ENCODE results near the gene RALGAPA2.

The RALGAPA2 gene

DNA sequence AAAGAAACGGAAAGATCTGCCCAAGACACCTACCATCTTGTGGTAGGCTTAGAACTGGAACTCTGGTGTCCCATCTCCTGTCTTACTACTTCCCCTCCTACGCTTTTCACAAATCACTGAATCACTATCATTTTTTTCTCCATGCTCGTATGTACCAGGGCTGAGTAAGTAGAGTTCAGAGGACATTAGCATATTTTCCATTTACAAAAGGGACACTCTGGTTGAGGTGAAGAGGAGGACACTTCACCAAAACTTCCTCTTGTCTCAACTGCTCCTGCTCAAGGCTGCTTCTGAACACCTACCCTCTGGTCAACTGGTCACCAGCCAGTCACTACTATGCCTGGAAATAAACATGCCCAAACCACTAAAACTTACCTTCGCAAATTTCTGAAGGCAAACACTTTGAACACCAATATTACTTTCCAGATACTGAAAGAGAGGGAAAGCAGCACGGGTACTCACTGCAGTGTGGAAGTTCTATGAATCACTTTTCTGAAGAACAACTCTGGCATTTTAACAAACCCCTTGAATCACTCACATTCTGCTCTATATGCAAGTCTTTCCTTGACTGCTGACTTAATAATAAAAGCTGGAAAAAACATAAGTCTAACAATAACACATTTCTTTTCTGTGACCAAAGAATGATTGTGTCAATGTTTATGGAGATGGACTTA is 221.2 kb downstream of the RALGAPA2 start:
- DNase-seq = peak; percentile 66

DNA sequence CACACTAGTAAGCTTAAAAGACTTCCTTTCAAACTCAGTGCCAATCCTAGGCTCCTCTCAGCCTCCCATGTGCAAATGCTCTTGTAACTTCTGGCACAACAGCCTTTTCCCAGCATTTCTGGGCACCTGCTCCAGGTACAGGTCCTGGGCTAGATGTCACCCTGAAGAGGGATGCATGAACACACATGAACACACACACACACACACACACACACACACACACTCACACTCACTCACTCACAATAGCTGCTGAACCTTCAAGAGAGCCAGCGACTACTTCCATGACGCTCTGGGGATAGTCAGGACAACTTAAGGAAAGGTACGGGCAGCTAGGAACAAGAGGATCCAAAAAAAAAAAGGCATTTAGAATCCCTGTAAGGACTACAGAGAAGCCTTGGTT is 221.8 kb downstream of the RALGAPA2 start:
- DNase-seq = no peak

DNA sequence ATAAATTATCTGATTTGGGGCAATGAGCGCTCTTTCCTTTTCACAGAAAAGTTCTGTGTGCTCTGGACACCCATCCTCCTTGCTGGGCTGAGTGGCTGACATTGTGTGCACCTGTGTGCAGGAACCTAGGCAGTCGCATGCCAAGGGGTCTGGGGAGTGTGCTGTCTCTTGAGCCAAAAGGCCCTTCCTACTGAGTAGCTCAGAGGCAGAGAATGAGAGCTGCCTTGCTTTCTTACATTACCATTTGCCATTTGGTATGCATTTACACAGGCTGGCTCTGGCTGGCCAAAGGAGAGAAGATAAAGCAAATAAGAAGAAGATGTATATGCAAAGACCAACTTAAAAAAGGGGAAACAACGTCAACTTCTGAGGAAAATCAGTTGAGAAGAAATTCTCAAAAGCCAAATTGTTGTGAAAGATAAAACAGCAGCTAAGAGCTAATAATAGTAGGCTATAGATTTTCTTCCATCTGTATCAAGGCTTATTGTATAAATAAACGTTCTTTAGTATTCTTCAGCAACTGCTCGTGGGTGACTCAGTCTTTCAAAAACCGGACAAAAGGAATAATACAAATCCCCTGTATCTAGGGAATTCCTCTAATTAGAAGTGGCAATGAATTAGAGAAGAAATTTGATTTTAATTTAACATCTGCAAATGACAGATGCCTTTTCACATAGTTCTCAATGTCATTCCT is 222.6 kb downstream of the RALGAPA2 start:
- DNase-seq = peak; percentile 35

DNA sequence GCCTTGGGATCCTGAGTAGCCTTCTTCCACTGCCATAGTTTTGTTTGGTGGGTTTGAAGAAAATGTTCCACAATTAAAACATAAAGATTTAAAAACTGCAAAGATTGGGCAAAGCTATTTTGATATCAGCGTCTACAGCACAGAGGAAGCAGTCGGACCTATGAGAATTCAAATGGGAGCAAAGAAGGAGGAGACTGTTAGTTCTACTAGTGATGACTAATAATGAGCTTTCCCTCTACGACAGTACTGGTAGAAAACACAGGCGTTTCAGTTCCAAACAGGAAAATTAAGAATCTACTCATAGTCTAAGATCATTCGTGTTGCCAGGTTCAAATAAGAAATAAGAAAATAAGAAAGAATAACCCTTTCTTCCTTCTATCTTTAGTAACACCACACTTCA is 223.4 kb downstream of the RALGAPA2 start:
- DNase-seq = peak; percentile 56

DNA sequence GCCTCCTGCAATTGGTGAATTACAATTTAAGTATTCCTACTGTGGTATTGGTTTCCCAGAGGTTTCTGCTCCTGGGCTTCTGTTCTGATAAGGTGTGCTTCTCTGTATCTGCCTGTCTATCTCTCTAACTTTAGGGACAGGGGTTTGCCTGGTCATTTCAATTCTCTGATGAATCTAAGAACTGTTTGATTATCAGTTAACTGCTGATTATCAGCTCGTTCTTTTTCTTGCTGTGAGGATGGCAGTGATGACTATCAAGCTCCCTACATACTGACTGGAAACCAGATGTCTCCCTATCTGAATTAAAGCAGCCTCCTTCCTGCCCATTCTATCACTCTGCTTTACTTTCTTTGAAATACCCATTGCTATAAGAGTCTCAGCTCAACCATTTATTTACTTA is 224.1 kb downstream of the RALGAPA2 start:
- DNase-seq = no peak

DNA sequence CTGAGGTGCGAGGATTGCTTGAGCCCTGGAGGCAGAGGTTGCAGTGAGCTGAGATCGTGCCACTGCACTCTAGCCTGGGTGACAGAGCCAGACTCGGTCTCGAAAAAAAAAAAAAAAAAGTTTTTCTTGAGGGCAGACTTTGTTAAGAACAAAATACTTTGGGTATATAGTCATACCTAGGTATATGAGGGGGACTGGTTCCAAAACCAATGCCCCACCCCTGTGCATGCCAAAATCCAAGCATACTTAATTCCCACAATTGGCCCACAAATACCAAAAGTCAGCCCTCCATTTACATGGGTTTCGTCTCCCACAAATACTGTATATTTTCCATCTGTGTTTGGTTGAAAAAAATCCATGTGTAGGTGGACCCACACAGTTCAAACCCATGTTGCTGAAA is 224.6 kb downstream of the RALGAPA2 start:
- DNase-seq = no peak

DNA sequence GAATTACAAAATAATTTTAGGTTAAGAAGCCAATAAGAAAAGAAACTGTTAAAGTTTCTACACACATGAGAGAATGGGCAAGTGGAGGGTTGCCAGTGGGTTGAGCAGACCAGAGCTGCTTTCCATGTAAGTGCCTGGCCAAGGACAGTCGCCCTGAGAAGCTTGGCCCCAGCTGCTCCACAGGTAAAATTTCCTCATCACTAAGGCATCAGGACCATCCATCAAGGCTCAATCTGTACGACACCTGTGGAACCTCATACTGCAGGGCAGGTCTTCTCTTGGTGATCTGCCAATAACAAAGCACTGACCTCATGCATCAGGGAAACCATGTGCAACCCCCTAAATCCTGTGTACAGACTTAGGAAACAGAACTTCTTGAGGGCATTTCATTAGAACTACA is 229.1 kb downstream of the RALGAPA2 start:
- no peak for DNase-seq

DNA sequence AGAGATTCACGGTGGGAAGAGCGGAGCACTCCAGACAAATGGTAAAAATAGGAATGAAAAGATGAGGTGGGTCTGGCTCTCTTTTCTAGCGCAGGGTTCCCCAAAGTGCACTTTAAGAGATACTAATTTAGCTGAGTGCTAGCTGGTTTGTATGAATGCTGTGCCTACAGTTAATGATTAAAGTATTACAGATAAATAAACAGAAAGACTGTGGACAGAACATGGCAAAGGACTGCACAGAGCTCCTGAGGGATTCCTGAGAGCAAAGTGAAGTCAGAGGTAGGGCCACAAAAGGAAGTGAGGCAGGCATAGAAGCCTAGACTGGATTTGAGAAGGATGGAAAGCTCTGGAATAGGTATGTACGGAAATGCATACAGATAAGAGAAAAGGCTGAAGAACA is 230.0 kb downstream of the RALGAPA2 start:
- DNase-seq = no peak

DNA sequence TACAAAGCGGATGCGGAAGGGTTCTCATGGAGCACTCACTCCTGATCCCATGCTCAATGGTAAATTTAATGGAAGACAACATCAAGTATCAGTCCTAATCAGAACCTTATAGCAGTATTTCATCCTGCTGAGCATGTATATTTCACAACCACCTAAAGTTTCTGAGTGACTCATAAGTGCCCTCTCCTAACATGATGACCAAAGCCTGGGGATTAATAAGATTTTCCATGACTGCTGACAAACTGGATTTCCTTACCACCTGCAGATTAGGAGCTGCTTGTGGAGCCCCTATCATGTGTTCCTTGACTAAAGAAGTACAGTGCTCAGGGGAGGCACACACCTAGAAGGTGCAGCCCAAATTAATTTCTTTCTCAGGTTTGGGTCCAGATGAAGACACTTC is 231.8 kb downstream of the RALGAPA2 start:
- peak; percentile 89 for DNase-seq

DNA sequence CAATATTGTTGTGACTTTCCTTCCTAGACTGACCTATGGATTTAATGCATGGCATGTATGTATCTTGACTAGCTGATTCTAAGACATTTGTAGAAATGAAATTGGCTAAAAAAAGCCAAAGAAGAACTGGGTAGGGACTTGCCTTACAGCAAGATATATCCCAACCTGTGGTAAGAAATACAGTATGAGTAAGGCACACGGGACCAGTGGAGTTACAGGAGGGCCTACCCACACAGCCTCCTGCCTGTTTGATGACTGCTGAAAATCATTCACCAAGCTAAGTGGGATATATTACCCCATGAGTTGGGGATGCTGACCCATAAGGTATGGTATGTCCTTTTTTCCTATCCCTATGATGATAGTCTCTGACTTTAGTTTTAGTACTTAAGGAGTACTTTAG is 232.3 kb downstream of the RALGAPA2 start:
- peak; percentile 10 for DNase-seq

DNA sequence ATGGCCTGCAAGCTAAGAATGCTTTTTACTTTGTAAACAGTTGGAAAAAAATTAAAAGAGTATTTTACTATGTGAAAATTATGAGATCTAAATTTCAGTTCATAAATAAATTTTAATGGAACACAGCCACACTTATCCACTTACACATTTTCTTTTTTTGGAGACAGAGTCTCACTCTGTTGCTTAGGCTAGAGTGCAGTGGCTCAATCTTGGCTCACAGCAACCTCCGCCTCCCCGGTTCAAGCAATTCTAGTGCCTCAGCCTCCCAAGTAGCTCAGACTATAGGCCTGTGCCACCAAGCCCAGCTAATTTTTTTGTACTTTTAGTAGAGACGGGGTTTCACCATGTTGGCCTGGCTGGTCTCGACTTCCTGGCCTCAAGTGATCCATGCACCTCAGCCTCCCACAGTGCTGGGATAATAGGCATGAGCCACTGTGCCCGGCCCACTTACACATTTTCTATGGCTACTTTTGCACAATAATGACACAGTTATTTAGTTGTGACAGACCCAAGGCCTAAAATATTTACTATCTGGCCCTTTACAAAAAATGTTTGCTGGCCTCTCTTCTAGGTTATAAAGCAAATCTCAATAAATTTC is 234.9 kb downstream of the RALGAPA2 start:
- DNase-seq = no peak

DNA sequence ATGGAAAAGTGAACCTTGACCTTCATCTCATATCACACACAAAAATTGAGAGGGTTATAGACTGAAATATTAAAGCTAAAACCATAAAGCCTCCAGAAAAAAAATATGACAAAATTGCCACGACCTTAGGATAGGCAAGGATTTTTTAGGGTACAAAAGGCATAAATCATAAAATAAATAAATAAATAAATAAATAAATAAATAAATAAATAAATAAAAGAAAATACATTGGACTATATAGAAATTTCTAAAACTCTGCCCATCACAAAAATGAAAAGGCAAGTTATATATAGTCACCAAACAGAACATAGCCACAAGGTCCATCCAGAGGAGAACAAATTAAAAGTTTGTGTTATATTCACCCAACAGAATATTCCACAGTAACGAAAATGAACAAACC is 235.9 kb downstream of the RALGAPA2 start:
- DNase-seq = no peak

DNA sequence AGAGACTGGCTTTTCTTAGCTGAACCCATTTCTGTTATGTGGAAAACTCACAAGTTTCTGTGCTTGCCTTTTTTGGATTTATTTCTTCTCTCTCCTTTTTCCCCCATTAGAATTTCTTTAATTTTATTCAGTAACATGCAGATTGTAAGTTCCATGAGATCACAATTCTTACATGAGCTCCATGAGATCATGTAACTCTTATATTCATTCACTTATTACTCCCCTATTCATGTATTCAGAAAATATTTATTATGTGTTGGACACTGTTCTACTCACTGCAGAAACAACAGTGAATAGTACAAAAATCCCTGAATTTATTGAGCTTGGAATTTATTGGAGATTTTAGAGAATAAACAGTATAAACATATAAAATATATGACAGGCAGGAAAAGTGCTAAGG is 238.8 kb downstream of the RALGAPA2 start:
- no peak for DNase-seq

DNA sequence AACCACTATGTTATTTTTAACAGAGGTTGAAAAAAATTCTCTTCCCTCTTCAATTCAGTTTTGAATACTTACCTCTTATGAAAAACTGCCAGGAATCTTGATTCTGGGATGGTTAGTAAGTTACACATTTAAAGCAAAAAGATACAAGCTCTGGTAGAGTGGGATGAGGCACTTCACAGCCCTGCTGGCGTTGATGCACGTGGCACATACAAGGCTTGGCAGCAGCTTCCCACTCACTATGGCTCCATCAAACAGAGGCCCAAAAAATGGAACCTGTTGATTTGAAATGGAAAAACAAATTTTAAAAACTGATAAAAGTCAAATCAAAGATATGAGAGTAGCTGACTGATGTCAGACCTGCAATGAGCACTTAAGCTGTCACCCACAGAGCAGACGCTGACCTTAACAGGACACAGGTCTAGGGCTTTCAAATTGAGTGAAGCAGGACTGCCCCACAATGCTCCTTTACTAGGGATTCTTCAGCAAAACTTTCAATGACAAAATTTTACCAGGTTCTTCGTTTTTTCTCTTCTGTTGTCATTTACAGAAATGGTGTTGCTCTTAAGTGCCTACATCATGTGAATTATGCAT is 239.7 kb downstream of the RALGAPA2 start:
- DNase-seq = no peak

DNA sequence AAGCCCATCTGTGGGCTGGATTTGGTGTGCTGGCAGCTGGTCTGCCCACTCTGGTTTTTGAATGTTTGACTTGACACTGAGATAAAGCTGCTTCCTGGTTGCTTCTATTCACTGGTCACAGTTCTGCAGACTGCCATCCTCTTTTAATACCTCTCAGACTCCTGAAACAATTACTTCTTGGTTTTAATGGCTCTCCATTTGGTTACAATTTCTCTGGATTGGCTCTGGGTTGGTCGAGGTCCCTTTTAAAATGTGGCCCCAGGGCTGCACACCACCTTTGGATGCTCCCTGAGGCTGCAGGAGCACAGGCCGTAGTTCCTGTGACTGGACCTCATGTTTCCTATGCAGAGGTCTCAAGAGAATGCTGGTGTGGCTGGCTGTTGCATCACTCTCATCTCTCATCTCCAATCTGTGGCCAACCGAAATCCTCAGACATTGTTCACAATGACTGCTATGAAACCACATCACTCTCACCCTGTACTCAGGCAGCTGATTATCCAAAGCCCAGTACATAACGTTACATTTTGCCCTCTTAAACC is 246.0 kb downstream of the RALGAPA2 start:
- DNase-seq = peak; percentile 71

DNA sequence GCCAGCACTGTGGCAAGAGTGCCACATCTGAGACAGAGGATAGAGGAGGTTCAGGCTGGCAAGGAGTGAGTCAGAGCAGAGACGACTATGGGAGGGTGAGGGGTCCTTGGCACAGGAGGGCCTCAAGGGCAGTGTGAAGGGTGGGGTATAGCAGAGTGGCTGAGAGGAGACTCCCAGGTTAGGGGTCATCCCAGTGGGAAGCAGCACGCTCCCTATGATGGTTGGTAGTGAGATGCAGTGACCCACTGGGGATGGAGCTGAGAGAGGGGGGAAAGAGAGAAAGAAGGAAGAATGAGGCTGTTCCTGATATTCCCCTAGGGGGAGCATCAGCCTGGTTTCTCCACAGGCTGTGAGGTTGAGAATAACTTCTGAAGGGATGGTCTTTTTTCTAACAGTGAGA is 247.2 kb downstream of the RALGAPA2 start:
- no peak for DNase-seq

DNA sequence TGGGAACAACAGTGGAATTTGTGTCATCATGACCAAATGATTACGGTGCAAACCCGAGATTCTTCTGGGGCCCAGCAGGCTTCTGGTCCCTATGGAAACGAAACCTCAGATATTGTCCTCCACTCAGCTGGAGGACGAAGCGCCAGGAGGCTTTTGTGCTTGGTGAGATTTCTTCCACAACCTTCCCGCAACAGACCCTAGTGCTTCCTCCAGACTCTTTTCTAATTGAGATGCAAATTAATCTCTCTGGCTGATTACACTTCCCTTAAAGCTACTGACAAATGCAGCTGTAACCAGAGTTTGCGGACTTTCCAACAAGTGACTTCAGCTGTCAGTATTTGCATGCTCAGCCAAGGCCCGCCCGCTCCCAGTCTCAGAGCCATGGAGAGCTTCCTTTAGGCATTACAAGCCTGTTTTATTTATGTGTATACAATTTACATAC is 248.5 kb downstream of the RALGAPA2 start:
- DNase-seq = no peak

DNA sequence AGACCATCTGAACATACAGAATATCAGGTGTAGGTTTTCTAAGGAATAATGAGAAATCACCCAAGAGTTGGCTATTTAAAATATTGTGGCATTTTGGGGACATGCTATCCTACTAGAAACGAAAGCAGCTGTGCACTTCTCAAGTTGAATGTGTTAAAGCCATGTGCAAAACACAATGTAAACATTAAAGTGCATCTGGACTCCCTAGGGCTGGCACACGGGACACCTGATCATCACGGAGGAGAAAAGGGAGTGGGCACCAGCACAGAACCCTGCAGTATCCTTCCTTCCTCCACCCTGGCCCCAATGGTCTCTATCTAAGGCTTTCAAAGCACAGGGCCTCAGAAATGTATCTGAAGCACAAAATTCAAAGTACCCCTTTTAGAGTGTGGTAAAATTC is 250.3 kb downstream of the RALGAPA2 start:
- DNase-seq = no peak

DNA sequence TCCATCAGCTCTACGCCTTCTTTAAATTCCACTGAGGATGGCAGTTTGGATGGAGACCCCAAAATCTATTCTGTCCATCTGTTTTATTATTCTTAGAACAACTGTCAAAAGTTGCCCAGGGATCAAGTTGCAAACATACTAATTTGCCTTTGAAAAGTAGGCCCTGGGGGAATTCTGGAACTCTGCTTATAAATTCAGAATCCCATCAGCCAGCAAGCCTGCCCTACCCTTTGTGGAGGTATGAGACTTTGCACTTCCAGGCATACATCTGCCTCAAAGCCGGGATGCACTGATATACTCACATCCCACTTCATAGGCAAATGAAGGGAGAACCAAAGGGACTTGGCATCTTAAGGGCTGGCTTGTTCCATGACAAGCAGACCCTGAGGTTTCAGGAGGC is 250.9 kb downstream of the RALGAPA2 start:
- no peak for DNase-seq

DNA sequence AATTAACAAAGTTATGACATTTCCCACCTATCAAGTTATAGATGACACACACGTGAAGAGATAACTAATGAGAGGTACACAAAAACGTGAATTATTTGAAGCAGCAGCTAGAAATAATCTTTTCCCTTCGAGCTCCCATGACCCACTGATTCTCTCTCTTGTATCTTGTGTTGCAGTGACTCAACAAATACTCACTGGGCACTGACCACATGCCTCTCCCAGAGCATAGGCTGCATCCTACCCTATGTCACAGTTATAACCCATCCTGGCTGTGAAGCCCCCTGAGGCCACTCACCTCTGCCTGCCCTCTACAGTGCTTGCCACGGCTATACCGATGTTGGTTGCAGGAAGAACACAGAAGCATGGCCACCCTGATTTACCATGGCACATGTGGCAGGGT is 252.7 kb downstream of the RALGAPA2 start:
- DNase-seq = peak; percentile 55

DNA sequence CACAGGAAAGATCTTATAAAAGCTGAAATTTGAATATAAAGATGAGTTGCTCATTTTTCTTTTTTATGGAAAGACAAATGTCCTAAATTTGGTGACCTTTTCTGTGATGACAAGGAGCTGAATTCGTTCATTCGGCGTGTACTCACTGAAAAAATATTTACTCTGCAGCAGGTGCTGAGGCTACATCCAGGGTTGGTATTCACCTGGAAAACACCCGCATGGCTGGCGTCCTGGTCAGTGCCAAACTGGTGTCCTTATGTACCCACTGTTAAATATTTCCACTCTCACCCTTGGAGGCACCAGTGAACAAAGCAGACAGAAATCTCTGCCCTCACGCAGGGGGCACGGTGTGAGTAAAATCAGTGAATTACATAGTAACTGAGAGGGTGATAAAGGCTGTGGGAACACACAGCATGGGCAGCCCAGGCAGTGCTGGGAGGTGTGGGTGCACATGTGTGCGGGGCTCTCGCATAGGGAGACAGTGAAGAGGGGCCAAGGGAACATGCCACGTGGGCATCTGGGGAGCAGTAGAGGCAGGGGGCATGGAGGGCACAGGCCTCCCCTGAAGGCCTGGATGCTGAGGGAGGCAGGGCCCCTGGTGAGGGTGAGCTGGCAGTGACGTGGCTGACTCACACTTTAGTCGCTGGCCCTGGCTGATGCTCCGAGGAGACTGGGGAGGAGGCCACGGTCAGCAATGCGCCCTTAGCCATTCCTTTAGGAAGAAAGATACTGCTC is 254.9 kb downstream of the RALGAPA2 start:
- DNase-seq = peak; percentile 71

DNA sequence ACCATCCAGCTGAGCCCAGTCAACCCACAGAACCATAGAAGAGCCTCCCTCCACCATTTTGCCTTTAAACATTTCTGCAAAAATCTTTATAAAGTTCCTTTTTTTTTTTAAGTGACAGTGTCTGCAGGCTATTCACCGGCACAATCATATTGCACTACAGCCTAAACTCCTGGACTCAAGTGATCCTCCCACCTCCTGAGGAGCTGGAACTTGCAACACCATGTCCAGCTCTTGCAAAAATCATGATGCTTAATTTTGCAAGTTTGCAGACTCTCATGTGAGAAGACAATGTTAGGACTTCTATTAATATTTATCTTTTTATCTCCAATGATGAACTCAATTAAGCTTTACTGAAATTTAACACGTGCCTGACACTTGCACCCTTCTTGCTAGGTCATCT is 255.7 kb downstream of the RALGAPA2 start:
- no peak for DNase-seq

DNA sequence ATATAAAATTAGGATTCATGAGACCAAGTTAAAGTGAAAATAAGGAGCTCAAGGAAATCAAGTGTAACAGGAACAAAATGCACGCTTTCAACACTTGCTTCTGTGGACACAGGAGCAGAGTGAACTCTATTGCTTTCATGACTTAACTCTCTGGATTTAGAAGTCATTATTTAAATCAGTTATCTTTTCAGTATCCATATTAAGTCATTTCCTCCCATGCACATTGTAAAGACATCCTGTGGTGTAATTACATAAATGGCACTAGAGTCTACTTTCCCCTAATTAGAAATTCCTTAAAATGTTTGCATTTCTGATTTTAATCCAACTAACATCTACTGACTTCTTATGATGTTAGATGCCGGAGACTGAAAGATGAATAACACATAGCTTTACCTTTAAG is 256.5 kb downstream of the RALGAPA2 start:
- DNase-seq = no peak

All from HCEC 1CT (cell line).